GM23248 (cell line): Measurements from ENCODE around the gene UMAD1. TPM values are rescaled to one million over a fixed set of nuclear protein-coding genes. Genes with fewer than 3 reads are reported as not detected.

Experiments
- DNase-seq: peaks from one replicate; pipeline ENCODE4 v3.0.0-alpha.2; 2015
- H2AFZ ChIP-seq: fragments of 200-600 bp; sonication (generic); 2 replicates; pipeline ENCODE4 v1.6.1; 2016; ENCODE audit warnings: antibody characterized with exemption
- H3F3A ChIP-seq: fragments of 200-600 bp; sonication (generic); 2 replicates; pipeline ENCODE4 v1.6.1; 2016; ENCODE audit warnings: mild to moderate bottlenecking, antibody characterized with exemption, mixed run types; ENCODE audit not compliant: insufficient read depth
- H3K27ac ChIP-seq: fragments of 200-600 bp; sonication (generic); 2 replicates; pipeline ENCODE4 v1.5.1; 2016; ENCODE audit warnings: mild to moderate bottlenecking
- H3K27me3 ChIP-seq: fragments of 200-600 bp; sonication (generic); replicated peaks from 2 replicates; pipeline ENCODE4 v1.6.1; 2016; ENCODE audit warnings: mild to moderate bottlenecking; ENCODE audit not compliant: insufficient read depth
- H3K36me3 ChIP-seq: fragments of 200-600 bp; sonication (generic); 2 replicates; pipeline ENCODE4 v1.6.1; 2016; ENCODE audit warnings: low read depth, mild to moderate bottlenecking
- H3K4me1 ChIP-seq: fragments of 200-600 bp; sonication (generic); 2 replicates; pipeline ENCODE4 v1.6.1; 2016; ENCODE audit warnings: mild to moderate bottlenecking; ENCODE audit not compliant: insufficient read depth
- H3K4me2 ChIP-seq: fragments of 200-600 bp; sonication (generic); one replicate; pipeline ENCODE4 v1.6.1; 2016; ENCODE audit warnings: mild to moderate bottlenecking; ENCODE audit not compliant: unreplicated experiment
- H3K4me3 ChIP-seq: fragments of 200-600 bp; sonication (generic); 2 replicates; pipeline ENCODE4 v1.5.1; 2016; ENCODE audit warnings: mild to moderate bottlenecking
- H3K79me2 ChIP-seq: fragments of 200-600 bp; sonication (generic); 2 replicates; pipeline ENCODE4 v1.6.1; 2016; ENCODE audit warnings: mild to moderate bottlenecking; ENCODE audit not compliant: insufficient read depth
- H3K9ac ChIP-seq: fragments of 200-600 bp; sonication (generic); 2 replicates; pipeline ENCODE4 v1.6.1; 2016; ENCODE audit warnings: mild to moderate bottlenecking
- H3K9me2 ChIP-seq: fragments of 200-600 bp; sonication (generic); 2 replicates; pipeline ENCODE4 v1.6.1; 2016; ENCODE audit warnings: mixed run types, mild to moderate bottlenecking, moderate library complexity; ENCODE audit not compliant: insufficient read depth
- H3K9me3 ChIP-seq: fragments of 200-600 bp; sonication (generic); one replicate; pipeline ENCODE4 v1.6.1; 2017; ENCODE audit warnings: low read depth
- H4K20me1 ChIP-seq: fragments of 200-600 bp; sonication (generic); 2 replicates; pipeline ENCODE4 v1.6.0; 2016; ENCODE audit not compliant: insufficient read depth
- EZH2 ChIP-seq: fragments of 200-600 bp; sonication (generic); IDR thresholded peaks from 2 replicates; pipeline ENCODE4 v1.6.1; 2018; ENCODE audit warnings: antibody characterized with exemption, mild to moderate bottlenecking; ENCODE audit not compliant: insufficient read depth, poor library complexity, severe bottlenecking
- EZH2phosphoT487 ChIP-seq: fragments of 200-600 bp; sonication (generic); IDR thresholded peaks from 2 replicates; pipeline ENCODE4 v1.6.1; 2018; ENCODE audit warnings: antibody characterized with exemption, moderate library complexity, mild to moderate bottlenecking, low read depth; ENCODE audit not compliant: insufficient read depth
- WGBS, 2 experiments: methylation state at CpG; one replicate each; pipeline ENCODE4 v1.1.6; 2015 to 2017; ENCODE audit warnings: low lambda C conversion rate in 2 of 2, low coverage in 1 of 2; ENCODE audit errors: missing lambda C conversion rate in 2 of 2; 5-methylcytosine and 5-hydroxymethylcytosine counted together
- in situ Hi-C: fragments of 300-500 bp; cut with MboI; formaldehyde crosslinking; loops from 2 replicates; pipeline ENCODE4 v1.15.0; 2020
- polyA plus RNA-seq: library from polyadenylated mRNA; unstranded; fragments of >200 nt; fragmentation: Nextera tagmentation; extraction: Ambion mirVana; gene quantifications from 2 replicates; pipeline ENCODE4 v1.2.1, GENCODE V29; 2016
- total RNA-seq: library from RNA; depleted of rRNA; stranded (reverse); fragments of >200 nt; shearing (Covaris generic); gene quantifications from 2 replicates; pipeline ENCODE4 v1.2.3, GENCODE V29; 2014

Gene UMAD1
- total and polyA plus RNA-seq, 2 experiments from 2014 or later, result 11.8 to 18.6 TPM

- Histone ChIP-seq H3F3A (no peaks in the 10 kb centered on the region), H3K9me2 (no peaks in the 10 kb centered on the region), H2AFZ (no peak overlapping the region), H3K4me2 (no peak overlapping the region), H3K79me2 (no peaks in the 10 kb centered on the region), H3K4me3 (no peak overlapping the region), H3K9me3 (no peaks in the 10 kb centered on the region), H3K4me1 (no peaks in the 10 kb centered on the region), H3K27me3 (no peaks in the 10 kb centered on the region), H4K20me1 (no peaks in the 10 kb centered on the region), H3K9ac (no peak overlapping the region), H3K27ac (no peak overlapping the region), H3K36me3 (no peaks in the 10 kb centered on the region)
- no peak for DNase-seq
- in situ Hi-C loops, result no loop called here
- TF ChIP-seq EZH2phosphoT487 (no peak), EZH2 (no peak)
- WGBS, 2 experiments, result 72 to 82% methylated on average over 3 of the region's 3 CpGs
Observed at GRCh38 chr7:7786595-7786994, 146.0 kb downstream of the UMAD1 start.

- Histone ChIP-seq H3K79me2 (no peaks in the 10 kb centered on the region), H3F3A (no peaks in the 10 kb centered on the region), H3K27ac (no peak overlapping the region), H2AFZ (no peak overlapping the region), H3K4me3 (no peak overlapping the region), H3K36me3 (no peaks in the 10 kb centered on the region), H3K9me2 (no peaks in the 10 kb centered on the region), H3K9ac (no peak overlapping the region), H3K4me2 (no peak overlapping the region), H3K9me3 (no peaks in the 10 kb centered on the region), H3K4me1 (no peaks in the 10 kb centered on the region), H4K20me1 (no peaks in the 10 kb centered on the region), H3K27me3 (no peaks in the 10 kb centered on the region)
- DNase-seq, result no peak
- WGBS, 2 experiments, result 94 to 98% methylated on average over 3 of the region's 3 CpGs
- TF ChIP-seq EZH2phosphoT487 (no peak), EZH2 (no peak)
- in situ Hi-C loops, result no loop called here
Observed at GRCh38 chr7:7789551-7789988, 149.0 kb downstream of the UMAD1 start.

GRCh38 chr7:7790041-7790741, 149.6 kb downstream of the UMAD1 start:
- H3K9ac ChIP-seq, result no peak overlapping the region
- H3K27ac ChIP-seq, result no peak overlapping the region
- no peaks in the 10 kb centered on the region for H3F3A ChIP-seq
- H3K79me2 ChIP-seq, result no peaks in the 10 kb centered on the region
- no peak overlapping the region for H3K4me2 ChIP-seq
- H3K4me3 ChIP-seq, result no peak overlapping the region
- no peak for DNase-seq
- H3K27me3 ChIP-seq, result no peaks in the 10 kb centered on the region
- no peaks in the 10 kb centered on the region for H3K9me3 ChIP-seq
- TF ChIP-seq EZH2, result no peak
- no peak for TF ChIP-seq EZH2phosphoT487
- no peaks in the 10 kb centered on the region for H3K9me2 ChIP-seq
- WGBS, 2 experiments, result 93 to 96% methylated on average over 6 of the region's 6 CpGs
- H4K20me1 ChIP-seq, result no peaks in the 10 kb centered on the region
- in situ Hi-C loops, result no loop called here
- no peaks in the 10 kb centered on the region for H3K36me3 ChIP-seq
- H2AFZ ChIP-seq, result no peak overlapping the region
- 0 out of 2 replicates have a peak, but pooled peaks cover 1% of the 10 kb centered on the region for H3K4me1 ChIP-seq

GRCh38 chr7:7791523-7791922, 151.0 kb downstream of the UMAD1 start:
- TF ChIP-seq EZH2phosphoT487, result no peak
- Histone ChIP-seq H3K4me2 (no peak overlapping the region), H3K9me2 (no peaks in the 10 kb centered on the region), H3F3A (no peaks in the 10 kb centered on the region), H3K79me2 (no peaks in the 10 kb centered on the region), H3K9me3 (no peaks in the 10 kb centered on the region), H3K36me3 (no peaks in the 10 kb centered on the region), H3K9ac (no peak overlapping the region), H4K20me1 (no peaks in the 10 kb centered on the region), H3K4me3 (no peak overlapping the region), H3K27ac (no peak overlapping the region), H3K4me1 (peaks cover 9% of the 10 kb centered on the region; the same call in 1 of the 2 replicates), H2AFZ (no peak overlapping the region), H3K27me3 (no peaks in the 10 kb centered on the region)
- DNase-seq, result peak; percentile 19
- 46 to 49% methylated on average over 5 of the region's 5 CpGs for WGBS, 2 experiments
- in situ Hi-C loops, result no loop called here

- no peak overlapping the region for H3K9ac ChIP-seq
- H3K4me2 ChIP-seq, result no peak overlapping the region
- no peaks in the 10 kb centered on the region for H3K79me2 ChIP-seq
- no peak overlapping the region for H3K4me3 ChIP-seq
- TF ChIP-seq EZH2, result no peak
- TF ChIP-seq EZH2phosphoT487, result no peak
- H4K20me1 ChIP-seq, result no peaks in the 10 kb centered on the region
- H3K4me1 ChIP-seq, result peaks cover 9% of the 10 kb centered on the region; the same call in 1 of the 2 replicates
- H3K9me2 ChIP-seq, result no peaks in the 10 kb centered on the region
- DNase-seq, result peak; percentile 5
- no peak overlapping the region for H2AFZ ChIP-seq
- in situ Hi-C loops, result no loop called here
- no peak overlapping the region for H3K27ac ChIP-seq
- WGBS, 2 experiments, result 7 to 33% methylated on average over 1 of the region's 1 CpG
- no peaks in the 10 kb centered on the region for H3F3A ChIP-seq
- no peaks in the 10 kb centered on the region for H3K36me3 ChIP-seq
- no peaks in the 10 kb centered on the region for H3K27me3 ChIP-seq
- H3K9me3 ChIP-seq, result no peaks in the 10 kb centered on the region
Observed at GRCh38 chr7:7792056-7792455, 151.5 kb downstream of the UMAD1 start.
